CD14-positive monocyte (primary cell): ENCODE measurements around the gene CDC7. TPM values are rescaled to one million over a fixed set of nuclear protein-coding genes. Genes with fewer than 3 reads are reported as not detected.

Source experiments
- DNase-seq, 3 donors: peaks; one replicate each; pipeline ENCODE4 v3.0.0-alpha.2; 2011 to 2022
- H2AFZ ChIP-seq: 2 replicates; pipeline ENCODE4 v1.6.0; 2012; ENCODE audit warnings: mild to moderate bottlenecking, low read depth, low read length, inconsistent platforms; ENCODE audit not compliant: insufficient read depth, poor library complexity, severe bottlenecking
- H3K27ac ChIP-seq, 2 donors: 1 replicate in 1 of 2; 2 replicates in 1 of 2; pipeline ENCODE4 v1.5.1; 2012 to 2013; ENCODE audit warnings: low read length in 2 of 2, control low read depth in 1 of 2, inconsistent platforms in 1 of 2, low read depth in 1 of 2, mild to moderate bottlenecking in 1 of 2
- H3K27me3 ChIP-seq, 2 donors: one replicate each; pipeline versions ENCODE4 v1.6.0 to v1.6.1; 2011 to 2013; ENCODE audit warnings: low read length in 2 of 2; ENCODE audit not compliant: control insufficient read depth in 2 of 2, insufficient read depth in 2 of 2
- H3K36me3 ChIP-seq, 2 donors: replicated peaks in 1 of 2; 1 replicate in 1 of 2; 2 replicates in 1 of 2; pipeline versions ENCODE4 v1.5.1 to v1.6.1; 2012 to 2013; ENCODE audit warnings: low read length in 2 of 2, control low read depth in 1 of 2, inconsistent platforms in 1 of 2, mild to moderate bottlenecking in 1 of 2; ENCODE audit not compliant: insufficient read depth in 2 of 2, control insufficient read depth in 1 of 2
- H3K4me1 ChIP-seq, 2 donors: 1 replicate in 1 of 2; 2 replicates in 1 of 2; pipeline versions ENCODE4 v1.5.1 to v1.6.1; 2012 to 2013; ENCODE audit warnings: low read length in 2 of 2, control low read depth in 1 of 2, inconsistent platforms in 1 of 2, mild to moderate bottlenecking in 1 of 2, moderate library complexity in 1 of 2; ENCODE audit not compliant: insufficient read depth in 2 of 2, control insufficient read depth in 1 of 2
- H3K4me2 ChIP-seq: replicated peaks from 2 replicates; pipeline ENCODE3; 2012; ENCODE audit warnings: low read length, moderate library complexity, mild to moderate bottlenecking; ENCODE audit not compliant: poor library complexity, severe bottlenecking; ENCODE audit errors: extremely low read depth
- H3K4me3 ChIP-seq, 3 experiments: fragments of 200-600 bp in 1 of 3; sonication (generic) in 1 of 3; replicated peaks in 1 of 3; 1 replicate in 2 of 3; 2 replicates in 1 of 3; pipeline ENCODE4 v1.5.1; 2011 to 2013; ENCODE audit warnings: low read length in 3 of 3, mild to moderate bottlenecking in 3 of 3, control low read depth in 2 of 3, low read depth in 2 of 3, inconsistent platforms in 1 of 3, moderate library complexity in 1 of 3
- H3K79me2 ChIP-seq: 2 replicates; pipeline ENCODE4 v1.6.0; 2012; ENCODE audit warnings: mild to moderate bottlenecking, control low read depth, inconsistent platforms, low read length, moderate library complexity; ENCODE audit not compliant: insufficient read depth
- H3K9ac ChIP-seq: 2 replicates; pipeline ENCODE4 v1.6.0; 2017; ENCODE audit warnings: low read length, mild to moderate bottlenecking; ENCODE audit not compliant: insufficient read depth, poor library complexity, severe bottlenecking
- H3K9me3 ChIP-seq, 2 donors: replicated peaks in 1 of 2; 1 replicate in 1 of 2; 2 replicates in 1 of 2; pipeline versions ENCODE4 v1.5.1 to v1.6.1; 2012 to 2013; ENCODE audit warnings: low read length in 2 of 2, control low read depth in 1 of 2; ENCODE audit not compliant: control insufficient read depth in 1 of 2, insufficient read depth in 1 of 2
- H4K20me1 ChIP-seq: 2 replicates; pipeline ENCODE4 v1.6.0; 2012; ENCODE audit warnings: mild to moderate bottlenecking, low read length, control low read depth, moderate library complexity; ENCODE audit not compliant: insufficient read depth
- H3K27ac Mint-ChIP-seq, 7 donors: one replicate each; pipeline ENCODE4 v1.8.0; 2020; ENCODE audit warnings: mild to moderate bottlenecking in 7 of 7, mixed read lengths in 7 of 7, moderate library complexity in 6 of 7, inconsistent platforms in 2 of 7
- H3K27me3 Mint-ChIP-seq, 3 donors: one replicate each; pipeline ENCODE4 v1.8.0; 2021 to 2022; ENCODE audit warnings: low read depth in 3 of 3, mild to moderate bottlenecking in 3 of 3, mixed read lengths in 3 of 3, moderate library complexity in 3 of 3, inconsistent platforms in 1 of 3
- H3K36me3 Mint-ChIP-seq, 2 donors: one replicate each; pipeline ENCODE4 v1.8.0; 2020; ENCODE audit warnings: mixed read lengths in 2 of 2, inconsistent platforms in 1 of 2, mild to moderate bottlenecking in 1 of 2
- H3K4me1 Mint-ChIP-seq: one replicate; pipeline ENCODE4 v1.8.0; 2020; ENCODE audit warnings: mild to moderate bottlenecking, mixed read lengths
- H3K4me3 Mint-ChIP-seq, 2 donors: one replicate each; pipeline ENCODE4 v1.8.0; 2020; ENCODE audit warnings: mild to moderate bottlenecking in 2 of 2, mixed read lengths in 2 of 2, moderate library complexity in 1 of 2
- H3K9me3 Mint-ChIP-seq, 7 donors: one replicate each; pipeline ENCODE4 v1.8.0; 2020 to 2022; ENCODE audit warnings: mixed read lengths in 7 of 7, mild to moderate bottlenecking in 6 of 7, moderate library complexity in 6 of 7, inconsistent platforms in 2 of 7
- CTCF ChIP-seq: fragments of 200-600 bp; IDR thresholded peaks from one replicate; pipeline ENCODE4 v1.8.0; 2022; ENCODE audit warnings: antibody characterized with exemption, mild to moderate bottlenecking
- WGBS: methylation state at CpG from one replicate; pipeline ENCODE4 v1.1.5; 2013; ENCODE audit warnings: missing lambda C conversion rate; ENCODE audit not compliant: insufficient coverage; 5-methylcytosine and 5-hydroxymethylcytosine counted together
- intact Hi-C, 2 donors: fragments of 100-400 bp; cut with micrococcal nuclease; formaldehyde crosslinking; loops; one replicate each; pipeline versions ENCODE4 v1.15.0 to v1.15.1; 2023
- polyA plus RNA-seq, 3 donors: library from polyadenylated mRNA; depleted of rRNA in 1 of 3; unstranded in 2 of 3; stranded (reverse) in 1 of 3; fragments of 300-500 nt in 2 of 3; fragments of >200 nt in 1 of 3; fragmentation: Illumina TruSeq in 2 of 3; gene quantifications; 1 replicate in 2 of 3; 2 replicates in 1 of 3; pipeline ENCODE4 v1.2.3, GENCODE V29; 2012 to 2021

Gene CDC7
- polyA plus RNA-seq, 3 donors: 1.5 to 2.3 (median 1.5) TPM

- intact Hi-C loops: no loop called here
- H4K20me1 ChIP-seq: no peaks in the 10 kb centered on the region
Observed at GRCh38 chr1:91501971-91502671, 1.5 kb downstream of the CDC7 start.

GRCh38 chr1:91502672-91503184, 2.1 kb downstream of the CDC7 start:
- Histone ChIP-seq H3K27me3 (no peaks in the 10 kb centered on the region), H3K4me3 (no peak overlapping the region), H4K20me1 (no peaks in the 10 kb centered on the region), H3K36me3 (no peaks in the 10 kb centered on the region), H3K4me2 (no peak overlapping the region), H3K4me1 (peaks cover 20 to 42% of the 10 kb centered on the region in 2 donors), H3K79me2 (peaks cover 62% of the 10 kb centered on the region), H3K9me3 (no peaks in the 10 kb centered on the region), H3K27ac (no peak overlapping the region), H3K9ac (no peak overlapping the region), H2AFZ (no peak overlapping the region)
- H3K9me3 Mint-ChIP-seq: no peaks in the 10 kb centered on the region
- H3K27me3 Mint-ChIP-seq: no peaks in the 10 kb centered on the region
- DNase-seq: no peak
- peaks cover 2 to 3% of the 10 kb centered on the region in 2 donors for H3K36me3 Mint-ChIP-seq
- no peak for TF ChIP-seq CTCF
- intact Hi-C loops: no loop called here
- peak overlapping the region in 1 of 7 donors; percentile 11 for H3K27ac Mint-ChIP-seq
- peaks cover 29% of the 10 kb centered on the region for H3K4me1 Mint-ChIP-seq
- no peak overlapping the region for H3K4me3 Mint-ChIP-seq
- no CpG with 5 or more reads among the region's 2 CpGs for WGBS

More at GRCh38 chr1:91501971-91502671, 1.5 kb downstream of the CDC7 start:
- H3K36me3 ChIP-seq: no peaks in the 10 kb centered on the region
- 57% methylated on average over 1 of the region's 5 CpGs for WGBS
- Mint-ChIP-seq H3K36me3 (peaks cover 1 to 3% of the 10 kb centered on the region in 2 donors), H3K27me3 (no peaks in the 10 kb centered on the region), H3K4me1 (peaks cover 29% of the 10 kb centered on the region), H3K27ac (no peak overlapping the region), H3K9me3 (no peaks in the 10 kb centered on the region), H3K4me3 (no peak overlapping the region)
- no peaks in the 10 kb centered on the region for H3K9me3 ChIP-seq
- peak overlapping the region; percentile 94 for H3K4me2 ChIP-seq
- no peak overlapping the region for H3K27ac ChIP-seq
- H3K9ac ChIP-seq: no peak overlapping the region
- no peak for DNase-seq
- H3K79me2 ChIP-seq: peaks cover 56% of the 10 kb centered on the region
- H3K4me3 ChIP-seq: peak overlapping the region in 1 of 3 experiments; percentile 94
- H2AFZ ChIP-seq: peak overlapping the region; percentile 95
- TF ChIP-seq CTCF: no peak
- no peaks in the 10 kb centered on the region for H3K27me3 ChIP-seq
- peaks cover 20 to 42% of the 10 kb centered on the region in 2 donors for H3K4me1 ChIP-seq
